Right lobe of liver (tissue), 4 donors: ENCODE data around the gene TRIP10.
A peak's percentile ranks its signal among the peaks of the same experiment; 100 is the strongest.

Source experiments
- POLR2A ChIP-seq: fragments of 450-650 bp; IDR thresholded peaks from one replicate; pipeline ENCODE4 v1.6.1; 2017; ENCODE audit warnings: antibody characterized with exemption, mild to moderate bottlenecking
- TF ChIP-seq, protein P1 (sequence below), 4 donors: fragments of 200-600 bp in 3 of 4; fragments of 450-650 bp in 1 of 4; IDR thresholded peaks; one replicate each; pipeline versions ENCODE4 v1.5.1 to v1.8.0; 2016 to 2022; ENCODE audit warnings: antibody characterized with exemption in 4 of 4, mild to moderate bottlenecking in 2 of 4
- donor health status: DM: no; HTN: no; CAD: no.
- donor health status: DM: no; HTN: no; CAD: no.
- donor health status: DM: no; HTN: yes; CAD: no.

DNA sequence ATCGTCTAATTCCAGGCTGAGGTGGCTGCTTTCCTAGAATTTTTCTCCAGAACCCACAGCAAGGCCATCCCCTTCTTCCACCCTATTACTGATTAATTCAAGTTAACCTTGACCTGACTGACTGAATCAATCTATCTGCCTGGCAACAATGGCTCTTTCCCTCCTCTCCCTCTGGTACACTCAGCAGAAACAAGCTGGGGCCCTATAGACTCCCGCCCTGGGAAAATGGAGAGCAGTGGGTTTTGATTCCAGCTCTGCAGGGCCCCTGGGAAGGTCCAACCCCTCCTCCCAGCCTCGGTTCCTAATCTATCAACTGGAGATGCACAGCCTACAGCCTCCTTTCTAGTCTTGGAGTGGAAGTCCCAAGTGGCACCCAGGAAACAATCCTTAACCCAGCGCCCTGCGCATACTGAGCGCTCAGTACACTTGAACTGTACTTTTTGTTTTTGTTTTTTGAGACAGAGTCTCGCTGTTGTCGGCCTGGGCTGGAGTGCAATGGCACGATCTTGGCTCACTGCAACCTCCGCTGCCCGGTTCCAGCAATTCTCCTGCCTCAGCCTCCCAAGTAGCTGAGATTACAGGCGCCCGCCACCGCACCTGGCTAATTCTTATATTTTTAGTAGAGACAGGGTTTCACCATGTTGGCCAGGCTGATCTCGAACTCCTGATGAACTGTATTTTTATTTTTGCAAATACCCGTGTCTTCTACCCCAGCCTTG lies 13.8 kb upstream of the TRIP10 start:
- TF ChIP-seq, protein P1, sequence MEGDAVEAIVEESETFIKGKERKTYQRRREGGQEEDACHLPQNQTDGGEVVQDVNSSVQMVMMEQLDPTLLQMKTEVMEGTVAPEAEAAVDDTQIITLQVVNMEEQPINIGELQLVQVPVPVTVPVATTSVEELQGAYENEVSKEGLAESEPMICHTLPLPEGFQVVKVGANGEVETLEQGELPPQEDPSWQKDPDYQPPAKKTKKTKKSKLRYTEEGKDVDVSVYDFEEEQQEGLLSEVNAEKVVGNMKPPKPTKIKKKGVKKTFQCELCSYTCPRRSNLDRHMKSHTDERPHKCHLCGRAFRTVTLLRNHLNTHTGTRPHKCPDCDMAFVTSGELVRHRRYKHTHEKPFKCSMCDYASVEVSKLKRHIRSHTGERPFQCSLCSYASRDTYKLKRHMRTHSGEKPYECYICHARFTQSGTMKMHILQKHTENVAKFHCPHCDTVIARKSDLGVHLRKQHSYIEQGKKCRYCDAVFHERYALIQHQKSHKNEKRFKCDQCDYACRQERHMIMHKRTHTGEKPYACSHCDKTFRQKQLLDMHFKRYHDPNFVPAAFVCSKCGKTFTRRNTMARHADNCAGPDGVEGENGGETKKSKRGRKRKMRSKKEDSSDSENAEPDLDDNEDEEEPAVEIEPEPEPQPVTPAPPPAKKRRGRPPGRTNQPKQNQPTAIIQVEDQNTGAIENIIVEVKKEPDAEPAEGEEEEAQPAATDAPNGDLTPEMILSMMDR (IDR thresholded peaks at IDR 0.05): no peak
- peak; percentile 25 for TF ChIP-seq POLR2A
